GM18867 (cell line): ENCODE measurements around the gene RBM18.
A peak's percentile ranks its signal among the peaks of the same experiment; 100 is the strongest.

ENCODE experiments used
- ATAC-seq: cut with Tn5 transposase; IDR thresholded peaks from one replicate; pipeline ENCODE4 v1.9.1; 2021; ENCODE audit warnings: mild to moderate bottlenecking, moderate library complexity; ENCODE audit not compliant: unreplicated experiment

RBM18 gene

GRCh38 chr9:122223435-122223834 lies 41.2 kb downstream of the RBM18 start:
- ATAC-seq, result no peak

GRCh38 chr9:122222791-122223190 lies 41.8 kb downstream of the RBM18 start:
- no peak for ATAC-seq

GRCh38 chr9:122221183-122221811 lies 43.3 kb downstream of the RBM18 start:
- ATAC-seq, result no peak

GRCh38 chr9:122220673-122221182 lies 43.9 kb downstream of the RBM18 start:
- ATAC-seq, result no peak

GRCh38 chr9:122219856-122220672 lies 44.6 kb downstream of the RBM18 start:
- ATAC-seq, result no peak

GRCh38 chr9:122218935-122219855 lies 45.4 kb downstream of the RBM18 start:
- ATAC-seq, result no peak

- no peak for ATAC-seq
Measured at GRCh38 chr9:122218071-122218934, 46.3 kb downstream of the RBM18 start.

GRCh38 chr9:122217640-122218039 lies 47.0 kb downstream of the RBM18 start:
- no peak for ATAC-seq

GRCh38 chr9:122216798-122217418 lies 47.7 kb downstream of the RBM18 start:
- ATAC-seq, result no peak

- ATAC-seq, result no peak
Measured at GRCh38 chr9:122216138-122216797, 48.4 kb downstream of the RBM18 start.

GRCh38 chr9:122215663-122216062 lies 49.0 kb downstream of the RBM18 start:
- ATAC-seq, result no peak

- no peak for ATAC-seq
Measured at GRCh38 chr9:122214507-122214906, 50.1 kb downstream of the RBM18 start.

- peak; percentile 53 for ATAC-seq
Measured at GRCh38 chr9:122213589-122214413, 50.8 kb downstream of the RBM18 start.

GRCh38 chr9:122213102-122213588 lies 51.5 kb downstream of the RBM18 start:
- no peak for ATAC-seq

GRCh38 chr9:122212473-122213004 lies 52.1 kb downstream of the RBM18 start:
- no peak for ATAC-seq

- no peak for ATAC-seq
Measured at GRCh38 chr9:122209451-122209850, 55.2 kb downstream of the RBM18 start.

GRCh38 chr9:122207096-122207495 lies 57.5 kb downstream of the RBM18 start:
- ATAC-seq, result no peak
